Stimulated activated CD4-positive, alpha-beta T cell treated with anti-CD3 and anti-CD28 coated beads, Interleukin-2, amount 100 ng/mL, for 4 hours (primary cell): Measurements from ENCODE around the gene CPED1.
"Not testable (repeated sequence)": the region's sequence is repeated elsewhere in the genome, so short reads cannot be mapped to it uniquely, and the experiment has no call there.

Experiments used
- DNase-seq: peaks from one replicate; pipeline ENCODE4 v3.0.0-alpha.2; 2020; ENCODE audit warnings: low read depth

CPED1 gene

DNA sequence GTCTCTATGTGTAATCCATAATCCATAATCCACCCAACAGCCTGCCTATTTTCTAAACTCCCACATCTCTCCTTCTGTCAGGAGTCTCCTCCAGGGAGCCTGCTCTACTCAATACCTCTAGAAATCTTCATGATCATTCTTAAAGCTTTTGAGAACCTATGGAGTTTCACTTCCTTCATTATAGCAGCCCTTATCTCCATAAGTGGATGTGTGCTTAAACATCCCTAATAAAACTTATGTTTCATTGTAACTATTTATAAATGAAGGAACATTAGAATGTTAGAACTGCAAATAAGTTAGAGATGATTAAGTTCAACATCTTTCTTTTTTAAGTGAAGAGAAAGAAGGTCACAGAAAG lies 8.5 kb downstream of the CPED1 start:
- no peak for DNase-seq

DNA sequence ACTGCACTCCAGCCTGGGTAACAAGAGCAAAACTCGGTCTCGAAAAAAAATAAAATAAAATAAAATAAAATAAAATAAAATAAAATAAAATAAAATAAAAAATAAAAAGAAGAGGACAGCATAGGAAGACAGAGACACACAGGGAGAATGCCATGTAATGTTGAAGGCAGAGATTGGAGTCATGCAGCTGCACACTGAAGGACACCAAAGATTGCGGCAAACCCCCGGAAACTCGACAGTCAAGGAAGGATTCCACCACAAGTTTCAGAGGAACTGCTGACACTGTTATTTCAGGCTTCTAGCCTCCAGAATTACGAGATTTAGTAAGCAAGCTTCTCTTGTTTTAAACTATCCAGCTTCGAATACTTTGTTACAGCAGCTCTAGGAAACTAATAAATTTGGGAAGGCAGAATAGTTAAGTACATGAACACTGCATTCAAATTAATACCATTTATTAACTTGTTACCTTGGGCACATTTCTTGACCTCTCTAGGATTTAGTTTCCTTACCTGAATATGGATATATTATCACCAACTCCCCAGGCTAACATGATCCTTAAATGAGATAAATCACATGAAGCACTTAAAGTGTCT lies 9.5 kb downstream of the CPED1 start:
- no peak for DNase-seq

DNA sequence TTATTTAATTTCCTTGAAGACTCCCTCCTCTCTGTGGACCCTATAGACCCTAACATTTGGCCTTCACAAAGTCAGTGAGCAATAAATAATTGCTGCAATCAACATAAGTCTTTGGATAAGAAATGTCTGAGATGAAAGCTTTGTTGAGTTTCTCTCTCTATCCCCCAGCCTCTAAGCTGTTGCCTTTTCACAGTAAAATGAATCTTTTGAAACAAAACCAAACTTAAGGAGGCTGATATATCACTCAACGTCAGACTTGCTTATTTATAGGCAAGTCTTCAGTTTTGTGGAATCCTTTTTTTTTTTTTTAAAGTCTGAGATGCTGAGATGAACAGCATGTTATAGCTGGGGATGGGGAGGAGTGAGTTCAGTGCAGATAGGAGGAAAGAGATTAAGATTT lies 10.0 kb downstream of the CPED1 start:
- no peak for DNase-seq

DNA sequence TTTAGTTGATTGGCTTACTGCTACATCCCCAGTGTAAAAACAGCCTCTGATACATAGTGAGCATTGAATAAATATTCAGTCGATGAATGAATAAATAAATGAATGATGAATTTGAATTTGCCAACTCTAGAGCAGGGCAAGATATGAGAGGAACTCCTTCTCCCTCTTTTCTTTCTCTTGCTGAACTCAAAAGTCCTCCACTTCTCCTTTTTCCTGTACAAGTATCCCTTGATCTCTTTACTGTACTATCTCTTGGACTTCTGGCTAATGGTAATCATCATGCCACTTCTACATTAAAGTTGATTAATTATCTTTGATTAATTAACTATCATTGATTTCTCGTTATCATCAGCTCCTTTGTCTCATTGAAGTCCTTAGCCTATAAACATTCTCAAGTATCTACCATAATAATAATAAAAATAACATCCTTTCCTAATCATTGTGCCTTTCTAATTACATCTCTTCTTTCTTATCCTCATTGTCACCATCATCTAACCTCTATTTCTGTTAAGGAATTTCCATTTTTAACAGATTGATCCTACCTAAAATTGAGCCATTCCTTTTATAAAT lies 10.6 kb downstream of the CPED1 start:
- DNase-seq, result no peak

DNA sequence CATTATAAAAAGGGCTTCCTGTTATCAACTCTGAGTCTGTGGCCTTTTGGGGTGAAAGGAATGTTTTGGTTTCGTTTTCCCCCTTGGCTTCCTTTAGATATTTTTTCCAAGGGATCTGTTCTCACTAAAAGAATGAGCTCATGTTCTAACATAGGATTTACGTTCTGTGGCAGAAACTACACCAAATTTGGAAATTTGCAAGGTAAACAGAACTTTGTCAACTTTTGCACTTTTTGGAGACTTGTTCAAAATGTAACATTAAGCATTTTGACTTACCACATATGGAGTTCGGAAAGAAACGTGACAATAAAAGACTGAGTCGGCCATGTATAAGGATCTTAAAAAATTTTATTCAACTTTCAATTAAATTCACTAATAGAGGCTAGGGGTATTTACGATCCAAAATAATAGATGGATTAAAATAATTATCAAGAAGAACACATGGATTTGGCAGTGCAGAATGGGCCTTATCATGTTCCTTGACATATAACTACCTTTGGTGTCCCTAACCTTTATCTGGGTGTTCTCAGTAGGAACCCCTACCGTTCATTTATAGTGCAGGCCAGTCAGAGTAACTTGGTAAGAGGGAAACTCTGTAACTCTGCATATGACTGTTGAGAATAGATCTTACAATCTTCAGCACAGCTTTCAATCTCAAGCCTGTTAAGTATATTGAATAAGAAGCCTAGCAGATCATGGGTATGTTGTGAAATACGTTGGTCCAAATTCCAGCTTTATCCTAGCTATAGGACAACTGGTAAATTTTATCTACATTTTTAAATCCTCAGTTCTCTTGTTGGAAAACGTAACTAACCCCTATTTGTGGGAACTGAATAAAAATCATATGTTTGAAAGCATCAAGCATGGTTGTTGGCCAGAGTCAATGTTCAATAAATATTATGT lies 11.8 kb downstream of the CPED1 start:
- no peak for DNase-seq

DNA sequence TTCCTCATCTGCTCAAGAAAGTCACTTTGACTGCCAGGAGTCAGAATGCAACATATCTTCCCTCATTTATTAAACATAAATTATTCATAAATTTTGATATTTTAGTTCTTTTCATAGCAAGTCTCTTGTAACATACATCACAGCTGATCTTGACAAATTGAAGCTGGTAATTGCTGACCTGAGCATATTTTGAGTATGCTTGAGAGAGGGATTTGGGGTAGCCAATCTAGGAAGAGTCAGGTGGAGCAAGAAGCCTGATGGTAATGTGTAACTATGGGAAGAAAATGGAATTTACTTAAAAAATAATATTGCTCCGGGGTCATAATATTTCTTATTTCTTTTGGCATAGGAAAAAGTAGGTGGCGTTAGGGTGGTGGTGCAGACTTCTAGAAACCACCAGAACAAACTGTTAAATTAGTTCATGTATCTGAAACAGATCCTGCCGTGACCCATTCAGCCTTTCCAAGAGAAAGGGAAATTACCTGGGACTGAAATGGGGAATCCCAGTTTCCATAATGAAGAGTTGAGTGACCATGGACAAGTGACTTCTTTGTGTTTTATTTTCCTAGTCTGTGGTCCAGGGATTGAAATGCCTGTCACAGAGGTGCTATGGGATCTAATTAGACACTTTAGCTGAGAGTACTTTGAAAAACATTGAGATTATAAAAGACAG lies 12.9 kb downstream of the CPED1 start:
- no peak for DNase-seq

DNA sequence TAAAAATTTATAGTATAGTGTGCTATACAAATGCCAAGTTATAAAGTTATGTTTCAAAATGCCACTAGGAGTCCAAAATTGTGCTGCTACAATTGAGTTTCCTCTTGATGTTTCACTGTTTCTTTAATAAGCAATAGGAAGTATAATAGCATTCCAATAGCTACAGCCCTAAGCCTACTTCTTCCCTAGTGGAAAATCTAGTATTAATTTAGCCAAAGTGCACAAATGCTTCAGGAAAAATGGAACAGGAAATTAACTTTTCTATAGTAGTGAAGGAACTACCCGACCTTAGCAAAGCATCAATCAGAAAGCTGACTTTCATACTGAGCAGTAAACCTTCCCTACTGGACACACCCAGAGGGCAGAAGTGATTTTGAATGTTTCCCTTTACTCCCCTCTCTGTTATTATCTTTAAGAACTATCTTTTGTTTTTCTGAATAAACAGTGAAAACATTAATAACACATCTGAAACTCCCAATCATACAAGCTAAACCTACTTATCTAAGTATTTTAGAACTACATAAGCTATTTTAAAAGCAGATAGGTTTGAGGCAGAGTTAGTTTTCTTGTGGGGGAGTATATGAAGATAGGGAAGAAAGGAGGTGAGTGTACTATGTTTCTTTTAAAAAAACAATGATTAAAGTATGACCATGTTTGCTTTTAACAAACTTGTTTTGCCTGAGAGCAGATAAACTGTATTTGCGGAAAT lies 13.7 kb downstream of the CPED1 start:
- no peak for DNase-seq

DNA sequence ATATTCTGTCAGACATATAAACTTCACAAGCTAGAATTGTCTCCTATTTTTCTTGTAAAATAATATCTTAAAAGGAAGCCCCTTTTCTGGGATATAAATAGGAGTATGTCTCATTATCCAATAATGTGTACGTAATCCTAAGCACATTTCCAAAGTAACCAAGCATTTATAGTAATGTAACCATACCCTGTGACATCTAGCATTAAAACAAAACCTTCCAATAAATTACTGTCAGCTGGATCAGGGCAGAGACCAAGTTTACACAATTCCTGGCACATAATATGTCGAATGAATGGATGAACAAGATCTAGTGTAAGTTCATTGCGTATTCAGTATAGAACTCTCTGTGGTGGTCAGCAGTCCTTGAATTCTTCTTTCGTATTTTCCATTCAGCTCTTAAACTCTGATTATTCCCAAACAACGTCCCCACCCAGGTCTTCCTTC lies 14.3 kb downstream of the CPED1 start:
- DNase-seq, result no peak

DNA sequence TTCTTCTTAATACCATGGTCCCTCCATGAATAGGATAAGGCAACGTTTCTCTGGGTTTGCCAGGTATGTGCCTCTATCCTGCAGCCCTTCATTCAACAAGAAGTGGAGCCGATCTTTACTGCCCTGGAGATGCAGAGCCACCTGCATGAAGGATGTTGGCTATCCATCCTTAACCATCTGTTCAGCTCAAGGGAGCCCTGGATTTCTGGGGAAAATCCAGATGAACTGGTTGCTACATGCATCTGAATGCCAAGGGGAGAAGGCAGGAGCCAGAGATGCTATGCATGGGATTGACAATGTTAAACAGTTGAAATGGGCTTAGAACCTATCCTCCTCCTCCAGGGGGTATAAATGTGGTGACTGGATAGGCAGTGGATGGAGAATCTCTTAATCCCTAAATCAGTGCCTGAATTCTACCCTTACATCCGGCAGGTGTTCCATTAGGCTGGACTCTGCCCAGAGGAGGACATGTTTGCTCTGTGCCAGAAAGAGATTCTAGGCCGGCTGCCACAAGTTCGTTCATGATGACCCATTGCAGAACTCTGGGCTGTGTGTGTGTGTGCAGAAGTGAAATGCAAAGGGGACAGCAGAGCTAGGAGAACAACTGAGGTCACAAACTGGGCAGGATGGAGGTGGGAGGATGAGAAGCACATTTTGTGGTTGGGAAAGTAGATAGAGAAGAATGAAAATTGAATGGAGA lies 15.6 kb downstream of the CPED1 start:
- DNase-seq, result no peak

DNA sequence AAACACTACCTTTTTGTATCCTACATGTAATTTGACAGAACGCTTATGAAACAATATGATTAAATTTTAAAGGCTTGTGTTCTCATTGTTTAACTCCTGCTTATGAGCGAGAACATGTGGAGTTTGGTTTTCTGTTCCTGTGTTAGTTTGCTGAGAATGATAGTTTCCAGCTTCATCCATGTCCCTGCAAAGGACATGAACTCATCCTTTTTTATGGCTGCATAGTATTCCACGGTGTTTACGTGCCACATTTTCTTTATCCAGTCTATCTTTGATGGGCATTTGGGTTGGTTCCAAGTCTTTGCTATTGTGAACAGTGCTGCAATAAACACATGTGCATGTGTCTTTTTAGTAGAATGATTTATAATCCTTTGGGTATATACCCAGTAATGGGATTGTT lies 16.5 kb downstream of the CPED1 start:
- not testable (repeated sequence) for DNase-seq

DNA sequence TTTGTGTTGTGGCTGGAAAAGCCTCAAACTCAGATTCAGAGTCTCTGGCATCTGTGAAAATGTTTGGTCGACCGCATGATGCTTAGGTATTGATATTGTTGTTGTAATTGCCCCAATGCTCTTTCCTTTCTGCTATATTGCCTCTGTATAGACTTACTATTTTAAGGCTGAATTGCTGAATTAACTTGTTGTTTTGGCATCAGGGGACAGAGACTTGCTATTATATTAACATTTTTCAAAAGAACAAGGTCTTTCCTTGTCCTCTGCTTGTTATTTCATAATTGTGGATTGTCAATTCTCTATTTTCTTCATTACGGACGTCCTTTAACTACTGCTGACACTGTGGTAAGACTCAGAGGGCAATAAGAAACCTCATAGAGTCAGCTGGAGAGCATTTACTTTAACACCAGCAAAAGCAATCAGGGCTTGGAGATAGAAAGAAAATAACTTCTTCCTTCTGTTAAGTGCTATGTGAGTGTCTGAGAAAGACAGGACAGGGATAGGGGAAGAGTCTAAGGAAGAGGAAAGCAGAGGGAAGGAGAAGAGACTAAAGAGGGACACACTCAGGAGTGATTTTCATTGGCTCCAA lies 17.6 kb downstream of the CPED1 start:
- DNase-seq, result no peak

DNA sequence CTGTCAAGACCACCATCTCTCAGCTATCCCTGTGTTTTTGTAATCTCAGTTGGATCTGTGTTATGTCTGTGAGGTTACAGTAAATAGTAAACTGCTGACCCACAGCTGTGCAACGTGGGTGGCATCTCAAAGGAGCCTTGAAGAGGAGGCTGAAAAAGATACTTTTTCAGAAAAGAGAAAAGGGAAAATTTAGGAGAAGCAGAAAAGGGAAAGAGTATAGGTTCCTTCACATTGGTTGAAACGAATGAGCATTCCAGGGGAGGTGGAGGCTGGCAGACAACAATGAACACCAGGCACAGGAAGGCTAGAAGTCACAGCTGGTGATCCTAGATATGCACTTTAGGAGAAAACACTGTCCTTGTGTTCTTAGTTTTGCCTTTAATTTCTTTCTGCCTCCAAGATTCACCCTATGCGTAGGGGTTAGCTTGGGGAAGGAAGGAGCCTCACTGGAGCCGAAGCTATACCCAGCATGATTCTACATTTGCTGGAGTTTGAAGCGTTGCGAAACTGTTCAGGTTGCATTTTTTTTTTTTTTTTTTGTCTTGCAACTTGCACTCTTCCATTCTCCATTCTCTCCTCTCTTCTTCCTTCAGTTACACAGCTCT lies 18.3 kb downstream of the CPED1 start:
- DNase-seq, result no peak

DNA sequence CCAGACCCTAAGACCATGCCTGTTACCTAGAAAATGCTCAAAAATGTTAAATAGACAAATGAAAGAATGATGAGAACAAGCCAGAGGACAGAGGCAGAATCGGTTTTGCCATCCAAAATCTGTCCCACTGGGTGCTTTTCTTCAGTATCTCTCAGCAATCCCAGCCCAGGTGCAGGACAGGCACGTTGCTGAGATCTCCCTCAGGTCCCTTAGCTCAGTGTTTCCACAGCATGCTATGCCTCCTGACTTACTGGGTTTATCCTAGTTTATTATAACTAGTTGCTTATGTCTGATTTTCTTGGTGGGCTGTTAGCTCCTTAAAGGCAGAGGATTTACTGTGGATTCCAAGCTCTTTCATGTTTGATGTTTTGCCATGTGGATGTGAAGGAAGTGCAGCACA lies 20.3 kb downstream of the CPED1 start:
- no peak for DNase-seq

DNA sequence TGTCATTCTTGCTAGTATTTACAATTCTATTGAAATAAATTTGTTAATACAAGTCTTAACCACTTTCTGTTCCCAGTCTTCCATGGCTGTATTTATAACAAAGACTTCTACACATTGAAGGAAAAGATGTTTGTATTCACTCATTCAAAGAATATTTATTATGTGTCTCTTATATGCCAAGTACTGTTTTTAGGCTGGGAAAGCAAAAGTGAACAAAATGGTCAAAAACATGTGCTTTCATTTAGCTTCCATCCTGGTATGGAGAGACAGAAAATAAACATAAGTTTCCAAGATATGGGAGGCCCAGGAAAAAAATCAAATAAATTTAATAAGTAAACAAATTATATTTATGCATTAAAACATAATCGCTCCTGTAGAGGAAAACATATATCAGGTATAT lies 22.9 kb downstream of the CPED1 start:
- DNase-seq, result no peak

DNA sequence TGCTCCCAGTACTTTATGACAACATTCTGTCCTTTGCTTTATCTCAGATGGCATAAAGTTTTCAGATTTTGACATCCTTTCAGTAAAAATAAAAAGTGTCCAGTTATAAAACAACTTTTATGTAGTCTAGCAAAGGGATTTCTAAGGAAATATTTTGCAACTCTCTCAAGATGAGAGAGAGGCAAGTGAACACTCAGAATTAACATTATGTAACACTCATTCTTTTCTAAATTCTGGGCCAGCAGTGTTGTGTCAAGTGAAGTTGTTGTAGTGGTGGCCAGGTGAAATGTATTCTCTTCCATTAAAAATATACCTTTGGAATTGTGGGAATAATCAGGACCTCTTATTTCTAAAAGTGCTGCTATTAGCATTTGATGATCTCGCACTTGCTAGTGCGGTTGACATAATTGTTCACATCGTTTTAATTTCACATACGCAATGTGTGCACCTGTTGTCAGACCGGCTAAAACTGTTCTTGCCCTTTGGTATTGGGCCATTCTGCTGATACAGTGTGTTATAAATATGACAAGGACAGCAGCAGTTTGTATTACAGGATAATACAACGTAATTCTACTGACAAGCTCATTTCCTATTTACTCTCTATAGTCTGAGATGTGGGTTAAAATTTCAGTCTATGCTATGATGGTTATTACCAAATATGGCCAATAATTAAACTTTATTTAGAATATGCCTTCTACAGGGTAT lies 23.8 kb downstream of the CPED1 start:
- no peak for DNase-seq

DNA sequence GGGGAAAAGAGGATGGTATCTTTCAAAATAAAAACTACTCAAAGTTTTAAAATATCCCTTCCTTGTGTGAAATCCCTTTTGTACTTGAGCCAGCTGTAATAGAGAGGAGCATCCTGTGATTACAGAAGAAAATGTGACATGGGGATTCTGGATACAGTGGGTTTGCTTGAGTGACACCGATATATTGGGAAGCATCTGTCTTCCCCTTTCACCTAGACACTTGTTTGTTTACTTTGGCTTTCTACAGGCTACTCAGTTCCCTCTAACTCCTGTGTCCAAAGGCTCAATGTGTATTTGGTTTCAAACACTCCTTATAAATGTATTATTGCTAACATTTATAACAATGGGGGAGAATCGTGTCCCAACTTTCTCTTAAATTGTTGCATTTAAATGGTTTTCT lies 24.4 kb downstream of the CPED1 start:
- no peak for DNase-seq

DNA sequence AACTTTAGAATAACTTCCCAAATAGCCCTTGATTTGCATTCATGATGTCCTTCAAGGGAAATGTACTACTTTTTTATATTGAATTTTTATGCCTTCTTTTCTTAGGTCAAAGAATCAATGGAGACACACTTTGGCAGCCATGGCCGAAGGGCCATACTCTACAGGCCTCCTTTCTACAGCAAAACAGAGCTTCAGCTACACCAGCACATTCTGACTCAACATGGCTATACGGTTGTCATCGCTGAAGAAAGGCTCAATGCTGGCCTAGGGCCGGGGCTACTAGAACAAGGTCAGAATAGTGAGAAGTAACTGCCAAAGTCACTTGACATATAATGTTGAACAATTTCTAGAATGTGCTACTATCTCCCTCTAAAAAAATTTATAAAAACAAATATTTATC lies 27.0 kb downstream of the CPED1 start:
- no peak for DNase-seq

DNA sequence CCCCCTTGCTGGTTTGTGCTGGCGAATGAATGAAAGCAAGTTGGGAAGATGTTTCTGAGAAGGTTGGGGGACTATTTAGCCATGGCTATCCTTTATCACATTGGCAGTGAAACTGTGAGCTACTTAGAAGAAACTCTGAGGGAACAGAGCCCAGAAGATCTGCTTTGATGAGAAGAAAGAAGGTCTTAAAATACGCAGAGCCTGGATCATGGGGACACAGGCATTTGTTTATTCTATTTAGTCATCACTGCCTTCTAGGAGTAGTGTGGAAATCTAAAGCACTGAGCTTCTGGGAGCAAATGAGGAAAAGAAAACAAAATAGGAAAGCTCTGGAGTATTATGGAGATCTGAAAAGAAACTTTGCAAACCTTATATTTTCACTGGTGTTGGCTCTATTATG lies 28.5 kb downstream of the CPED1 start:
- no peak for DNase-seq

DNA sequence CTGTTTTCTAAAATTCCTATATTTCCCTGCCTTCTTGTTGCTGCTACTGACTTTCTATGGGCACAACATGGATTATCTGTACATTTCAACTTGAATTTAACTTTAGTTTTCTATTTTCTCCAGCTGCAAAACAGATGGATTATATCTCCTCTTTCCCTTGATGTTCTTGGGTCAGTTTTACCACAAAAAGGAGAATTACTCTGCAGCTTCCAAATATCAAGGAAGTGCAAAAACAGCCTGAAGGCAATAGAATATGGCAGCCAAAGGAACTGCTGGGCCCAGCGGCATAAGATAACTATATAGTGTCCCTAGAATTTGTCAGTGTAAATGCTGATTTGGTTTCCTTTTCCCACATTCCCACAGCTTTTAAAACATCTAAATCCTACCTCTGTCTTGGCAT lies 29.1 kb downstream of the CPED1 start:
- DNase-seq, result no peak

DNA sequence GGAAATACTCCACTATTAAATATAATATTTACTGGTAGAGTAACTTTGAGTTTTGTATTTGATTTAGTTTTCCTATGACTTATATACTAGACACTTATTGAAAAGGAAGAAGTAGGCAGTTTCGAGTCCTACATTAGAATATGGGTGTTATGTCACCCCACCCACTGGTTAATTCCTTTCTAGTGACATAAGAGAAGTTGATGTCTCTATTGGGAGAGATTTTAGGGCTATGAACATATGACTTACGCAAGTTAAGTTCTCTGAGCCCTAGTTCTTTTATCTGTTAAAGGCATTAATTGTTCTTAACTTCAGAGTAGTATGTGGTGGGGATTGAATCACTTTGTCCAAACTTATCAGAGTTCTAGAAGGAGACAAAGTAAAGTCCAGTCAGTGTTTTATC lies 30.5 kb downstream of the CPED1 start:
- no peak for DNase-seq
